AG09319 (cell line): ENCODE measurements around the gene PCBP3.

Source experiments
- DNase-seq: peaks from one replicate; pipeline ENCODE4 v3.0.0-alpha.2; 2010; ENCODE audit warnings: low read depth; ENCODE audit errors: extremely low read depth
- TF ChIP-seq, protein P1 (sequence below): IDR thresholded peaks from 2 replicates; pipeline ENCODE4 v1.5.1; 2011; ENCODE audit warnings: low read depth, mild to moderate bottlenecking, inconsistent platforms, low read length, moderate library complexity

The PCBP3 gene

DNA sequence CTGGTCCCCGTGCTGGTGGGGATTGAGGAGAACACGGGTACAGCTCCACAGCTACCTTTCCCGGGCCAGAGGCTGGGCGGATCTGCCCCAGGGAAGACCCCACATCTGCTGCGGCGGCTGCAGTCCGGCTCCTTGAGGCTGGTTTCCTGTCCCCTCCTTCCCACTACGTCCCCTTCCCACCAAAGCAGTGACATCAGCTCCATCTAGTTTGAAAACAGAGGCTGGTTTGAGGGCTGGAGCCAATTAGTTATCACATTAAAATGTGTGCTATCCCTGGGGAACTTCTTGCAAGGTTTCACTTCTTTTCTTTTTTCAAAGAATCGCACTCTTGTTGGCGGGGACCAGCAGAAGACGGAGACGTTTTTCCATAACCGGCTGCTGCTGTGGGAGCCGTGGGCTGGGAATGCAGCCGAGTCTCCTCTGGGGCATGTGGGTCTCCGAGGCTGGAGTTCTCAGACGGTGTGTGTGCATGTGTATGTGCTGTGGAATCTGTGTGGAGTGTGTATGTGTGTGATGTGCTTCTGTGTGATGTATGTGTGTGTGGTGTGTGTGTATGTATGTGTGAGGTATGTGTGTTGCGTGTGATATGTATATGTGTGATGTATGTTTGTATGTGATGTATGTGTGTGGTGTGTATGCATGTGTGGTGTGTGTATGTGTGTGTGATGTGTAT is 8.9 kb upstream of the PCBP3 start:
- TF ChIP-seq, protein P1, sequence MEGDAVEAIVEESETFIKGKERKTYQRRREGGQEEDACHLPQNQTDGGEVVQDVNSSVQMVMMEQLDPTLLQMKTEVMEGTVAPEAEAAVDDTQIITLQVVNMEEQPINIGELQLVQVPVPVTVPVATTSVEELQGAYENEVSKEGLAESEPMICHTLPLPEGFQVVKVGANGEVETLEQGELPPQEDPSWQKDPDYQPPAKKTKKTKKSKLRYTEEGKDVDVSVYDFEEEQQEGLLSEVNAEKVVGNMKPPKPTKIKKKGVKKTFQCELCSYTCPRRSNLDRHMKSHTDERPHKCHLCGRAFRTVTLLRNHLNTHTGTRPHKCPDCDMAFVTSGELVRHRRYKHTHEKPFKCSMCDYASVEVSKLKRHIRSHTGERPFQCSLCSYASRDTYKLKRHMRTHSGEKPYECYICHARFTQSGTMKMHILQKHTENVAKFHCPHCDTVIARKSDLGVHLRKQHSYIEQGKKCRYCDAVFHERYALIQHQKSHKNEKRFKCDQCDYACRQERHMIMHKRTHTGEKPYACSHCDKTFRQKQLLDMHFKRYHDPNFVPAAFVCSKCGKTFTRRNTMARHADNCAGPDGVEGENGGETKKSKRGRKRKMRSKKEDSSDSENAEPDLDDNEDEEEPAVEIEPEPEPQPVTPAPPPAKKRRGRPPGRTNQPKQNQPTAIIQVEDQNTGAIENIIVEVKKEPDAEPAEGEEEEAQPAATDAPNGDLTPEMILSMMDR: no peak
- DNase-seq: no peak

DNA sequence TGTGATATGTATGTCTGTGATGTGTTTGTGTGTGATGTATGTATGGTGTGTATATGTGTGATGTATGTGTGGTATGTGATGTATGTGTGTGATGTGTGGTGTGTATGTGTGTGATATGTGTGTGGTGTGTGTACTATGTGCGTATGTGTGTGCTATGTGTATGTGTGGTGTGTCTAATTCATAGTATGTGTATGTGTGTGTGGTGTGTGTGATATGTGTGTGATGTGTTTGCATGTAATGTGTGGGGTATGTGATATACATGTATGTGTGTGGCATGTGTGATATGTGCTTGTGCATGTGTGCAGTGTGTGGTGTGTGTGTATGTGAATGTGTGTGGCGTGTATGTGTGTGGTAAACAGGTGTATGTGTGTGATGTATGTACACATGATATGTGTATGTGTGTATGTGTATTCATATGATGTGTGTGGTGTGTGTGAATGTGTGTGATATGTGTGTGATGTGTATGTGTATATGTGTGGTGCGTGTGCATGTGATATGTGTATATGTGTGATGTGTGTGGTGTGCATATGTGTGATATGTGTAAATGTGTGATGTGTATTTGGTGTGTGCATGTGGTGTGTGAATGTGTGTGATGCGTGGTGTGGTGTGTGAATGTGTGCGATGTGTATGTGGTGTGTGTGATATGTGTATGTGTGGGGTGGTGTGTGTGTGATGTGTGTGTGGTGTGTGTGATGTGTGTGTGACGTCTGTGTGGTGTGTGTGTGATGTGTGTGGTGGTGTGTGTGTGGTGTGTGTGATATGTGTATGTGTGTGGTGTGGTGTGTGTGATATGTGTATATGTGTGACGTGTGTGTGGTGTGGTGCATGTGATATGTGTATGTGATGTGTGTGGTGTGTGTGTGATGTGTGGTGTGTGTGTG is 8.0 kb upstream of the PCBP3 start:
- DNase-seq: no peak
- TF ChIP-seq, protein P1: no peak

DNA sequence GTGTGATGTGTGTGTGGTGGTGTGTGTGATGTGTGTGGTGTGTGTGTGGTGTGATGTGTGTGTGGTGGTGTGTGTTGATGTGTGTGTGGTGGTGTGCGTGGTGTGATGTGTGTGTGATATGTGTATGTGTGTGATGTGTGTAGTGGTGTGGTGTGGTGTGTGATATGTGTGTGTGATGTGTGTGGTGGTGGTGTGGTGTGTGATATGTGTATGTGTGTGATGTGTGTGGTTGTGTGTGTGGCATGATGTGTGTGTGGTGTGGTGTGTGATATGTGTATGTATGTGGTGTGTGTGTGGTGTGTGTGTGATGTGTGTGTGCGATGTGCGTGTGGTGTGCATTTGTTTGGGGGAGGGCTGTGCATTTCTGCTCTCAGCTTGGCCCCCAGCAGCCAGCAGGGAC is 7.1 kb upstream of the PCBP3 start:
- no peak for DNase-seq
- TF ChIP-seq, protein P1: no peak

DNA sequence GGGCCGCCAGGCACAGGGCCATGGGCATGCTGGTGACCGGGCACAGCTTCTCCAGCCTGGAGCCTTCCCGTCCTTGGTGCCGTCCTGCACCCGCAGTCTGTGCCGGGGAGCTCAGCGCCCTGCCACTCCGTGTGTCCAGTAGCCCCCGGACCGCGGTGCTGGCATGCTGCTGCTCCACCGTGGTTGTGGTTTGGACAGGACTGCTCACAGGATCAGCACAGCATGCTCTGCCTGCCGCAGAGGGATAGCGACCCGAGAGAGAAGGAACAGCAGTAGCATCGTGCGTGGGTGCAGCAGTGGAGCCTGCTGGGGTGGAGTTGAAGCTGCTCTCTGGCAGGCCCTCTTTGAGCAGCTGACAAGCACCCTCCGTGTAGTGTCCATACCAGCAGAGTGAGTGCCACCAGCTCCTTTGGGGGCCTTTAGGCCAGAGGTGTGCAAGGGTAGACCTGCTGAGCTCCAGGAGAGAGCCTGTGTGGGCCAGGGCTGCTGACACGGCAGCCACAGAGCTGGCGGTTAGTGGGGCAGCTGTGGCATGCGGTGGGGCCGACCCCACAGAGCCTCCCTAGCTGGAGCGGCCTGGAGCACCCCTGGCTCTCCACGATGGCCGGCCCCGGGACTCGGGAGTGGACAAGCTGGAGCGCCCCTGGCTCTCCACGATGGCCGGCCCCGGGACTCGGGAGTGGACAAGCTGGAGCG is 6.4 kb upstream of the PCBP3 start:
- TF ChIP-seq, protein P1: no peak
- no peak for DNase-seq

DNA sequence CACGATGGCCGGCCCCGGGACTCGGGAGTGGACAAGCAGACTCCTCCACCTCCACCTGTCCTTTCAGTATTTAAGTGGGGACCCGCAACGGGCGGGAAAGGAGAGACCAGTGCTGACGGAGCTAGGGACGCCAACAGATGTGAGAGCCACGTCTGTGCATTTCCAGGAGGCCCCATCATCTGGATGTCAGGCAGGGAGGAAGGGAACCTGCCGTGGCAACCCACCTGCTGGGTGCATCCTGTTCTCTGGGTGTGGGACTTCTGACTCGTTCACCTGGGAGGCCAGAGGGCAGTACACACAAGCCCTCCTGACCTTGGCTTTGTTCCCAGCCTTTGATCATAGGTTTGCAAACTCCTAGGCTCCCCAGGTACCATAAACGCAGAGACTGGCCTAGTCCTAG is 5.6 kb upstream of the PCBP3 start:
- DNase-seq: no peak
- TF ChIP-seq, protein P1: no peak

DNA sequence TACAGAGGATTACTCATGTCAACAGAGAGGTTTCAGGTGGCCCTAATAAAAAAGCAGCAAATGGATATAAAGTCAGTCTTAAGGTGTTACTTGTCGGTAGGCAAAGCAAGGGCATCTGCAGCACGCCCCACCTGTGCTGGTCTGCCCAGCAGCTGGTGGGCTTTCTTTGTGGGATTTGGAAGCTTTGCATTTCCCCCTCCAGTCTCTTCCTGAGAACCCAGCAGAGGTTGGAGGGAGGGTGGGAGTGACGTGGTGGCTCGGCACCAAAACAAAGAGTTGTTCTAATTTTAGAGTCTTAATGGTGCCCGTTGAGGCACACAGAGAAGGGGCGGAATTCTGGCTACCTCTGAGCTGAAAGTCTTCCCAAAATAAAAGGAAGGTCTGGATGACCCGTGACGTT is 4.8 kb upstream of the PCBP3 start:
- TF ChIP-seq, protein P1: no peak
- DNase-seq: no peak
